B cell (primary cell): ENCODE data around the gene SUMO2. TPM values are rescaled to one million over a fixed set of nuclear protein-coding genes. Genes with fewer than 3 reads are reported as not detected.

ENCODE experiments used
- ATAC-seq: fragments of 200-7000 bp; cut with Tn5 transposase; one replicate; pipeline ENCODE4 v1.10.0; 2021; ENCODE audit warnings: low read depth, mild to moderate bottlenecking, moderate number of reproducible peaks, moderate library complexity
- CTCF ChIA-PET: fragments of 350-600 bp; sonication (Branson Sonifier 250); formaldehyde crosslinking; loops from one replicate; lab custom pipeline; 2021; ENCODE audit warnings: antibody characterized with exemption, inconsistent platforms; lab: Charles Lee
- POLR2A ChIA-PET: fragments of 350-600 bp; sonication (Branson Sonifier 250); formaldehyde crosslinking; loops from one replicate; lab custom pipeline; 2021; ENCODE audit warnings: antibody characterized with exemption; lab: Charles Lee
- DNase-seq: peaks from one replicate; pipeline ENCODE4 v3.0.0; 2013
- H2AFZ ChIP-seq: 2 replicates; pipeline ENCODE4 v1.6.1; 2012; ENCODE audit warnings: mild to moderate bottlenecking, low read depth, low read length; ENCODE audit not compliant: insufficient read depth, poor library complexity, severe bottlenecking
- H3K27ac ChIP-seq, 2 donors: 1 replicate in 1 of 2; 2 replicates in 1 of 2; pipeline ENCODE4 v1.5.1; 2012 to 2013; ENCODE audit warnings: low read length in 2 of 2, mild to moderate bottlenecking in 2 of 2, moderate library complexity in 1 of 2
- H3K27me3 ChIP-seq, 4 experiments: fragments of 200-600 bp in 1 of 4; sonication (generic) in 1 of 4; replicated peaks in 1 of 4; 1 replicate in 2 of 4; 2 replicates in 2 of 4; pipeline versions ENCODE4 v1.6.1 to v1.7.0; 2013 to 2016; ENCODE audit warnings: low read length in 3 of 4, mild to moderate bottlenecking in 2 of 4, mixed read lengths in 1 of 4, moderate library complexity in 1 of 4; ENCODE audit not compliant: insufficient read depth in 4 of 4, control insufficient read depth in 3 of 4; ENCODE audit errors: control extremely low read depth in 1 of 4
- H3K36me3 ChIP-seq, 2 experiments: replicated peaks in 1 of 2; 1 replicate in 1 of 2; 2 replicates in 1 of 2; pipeline versions ENCODE4 v1.6.1 to v1.7.1; 2013; ENCODE audit warnings: low read length in 1 of 2; ENCODE audit not compliant: insufficient read depth in 2 of 2, control insufficient read depth in 1 of 2; ENCODE audit errors: control extremely low read depth in 1 of 2, extremely low read depth in 1 of 2
- H3K4me1 ChIP-seq, 2 donors: fragments of 200-600 bp in 1 of 2; sonication (generic) in 1 of 2; 1 replicate in 1 of 2; 2 replicates in 1 of 2; pipeline versions ENCODE4 v1.5.1 to v1.6.1; 2013 to 2017; ENCODE audit warnings: low read length in 2 of 2; ENCODE audit not compliant: control insufficient read depth in 2 of 2, insufficient read depth in 2 of 2
- H3K4me2 ChIP-seq: replicated peaks from 2 replicates; pipeline ENCODE3; 2012; ENCODE audit warnings: mild to moderate bottlenecking, low read depth, low read length; ENCODE audit not compliant: poor library complexity, severe bottlenecking
- H3K4me3 ChIP-seq, 5 experiments: fragments of 200-600 bp in 1 of 5; sonication (generic) in 1 of 5; 1 replicate in 3 of 5; 2 replicates in 2 of 5; pipeline versions ENCODE4 v1.5.1 to v1.7.0; 2011 to 2016; ENCODE audit warnings: low read length in 4 of 5, mild to moderate bottlenecking in 4 of 5, low read depth in 2 of 5, control low read depth in 1 of 5, moderate library complexity in 1 of 5; ENCODE audit not compliant: insufficient read depth in 1 of 5; ENCODE audit errors: control extremely low read depth in 1 of 5, extremely low read depth in 1 of 5
- H3K79me2 ChIP-seq: fragments of 200-600 bp; sonication (generic); one replicate; pipeline ENCODE4 v1.6.0; 2016; ENCODE audit warnings: low read length; ENCODE audit not compliant: control insufficient read depth, insufficient read depth
- H3K9ac ChIP-seq: fragments of 200-600 bp; sonication (generic); 2 replicates; pipeline ENCODE4 v1.6.1; 2017; ENCODE audit warnings: mild to moderate bottlenecking, low read length, moderate library complexity
- H3K9me3 ChIP-seq, 3 donors: one replicate each; pipeline versions ENCODE4 v1.6.1 to v1.7.1; 2013; ENCODE audit warnings: low read length in 2 of 3; ENCODE audit not compliant: control insufficient read depth in 2 of 3, insufficient read depth in 1 of 3; ENCODE audit errors: control extremely low read depth in 1 of 3
- H4K20me1 ChIP-seq: 2 replicates; pipeline ENCODE4 v1.6.0; 2012; ENCODE audit warnings: mild to moderate bottlenecking, low read length; ENCODE audit not compliant: insufficient read depth, control insufficient read depth, poor library complexity, severe bottlenecking
- H3K27ac Mint-ChIP-seq: one replicate; pipeline ENCODE4 v1.8.0; 2021; ENCODE audit warnings: mixed read lengths
- H3K27me3 Mint-ChIP-seq: one replicate; pipeline ENCODE4 v1.8.0; 2021; ENCODE audit warnings: mixed read lengths
- H3K4me1 Mint-ChIP-seq: one replicate; pipeline ENCODE4 v1.8.0; 2021; ENCODE audit warnings: mixed read lengths
- H3K4me3 Mint-ChIP-seq: one replicate; pipeline ENCODE4 v1.8.0; 2021; ENCODE audit warnings: mixed read lengths
- H3K9me3 Mint-ChIP-seq: one replicate; pipeline ENCODE4 v1.8.0; 2022; ENCODE audit warnings: mixed read lengths; ENCODE audit not compliant: insufficient read depth
- CTCF ChIP-seq: fragments of 200-600 bp; IDR thresholded peaks from one replicate; pipeline ENCODE4 v1.8.0; 2022; ENCODE audit warnings: antibody characterized with exemption, mild to moderate bottlenecking
- EZH2 ChIP-seq: IDR thresholded peaks from 2 replicates; pipeline ENCODE4 v1.6.1; 2012; ENCODE audit warnings: borderline replicate concordance, low read depth, mild to moderate bottlenecking, moderate library complexity, low read length; ENCODE audit not compliant: insufficient read depth, poor library complexity, severe bottlenecking
- WGBS: methylation state at CpG from one replicate; pipeline ENCODE4 v1.1.5; 2013; ENCODE audit warnings: missing lambda C conversion rate; ENCODE audit not compliant: insufficient coverage; 5-methylcytosine and 5-hydroxymethylcytosine counted together
- intact Hi-C: fragments of 100-400 bp; cut with micrococcal nuclease; formaldehyde crosslinking; loops from one replicate; pipeline ENCODE4 v1.10.0; 2022
- polyA plus RNA-seq: library from polyadenylated mRNA; depleted of rRNA; stranded (reverse); fragments of >200 nt; gene quantifications from 2 replicates; pipeline ENCODE4 v1.2.3, GENCODE V29; 2012
- total RNA-seq, 2 donors: library from RNA; stranded (reverse); fragments of 120-200 nt in 1 of 2; gene quantifications; 1 replicate in 1 of 2; 2 replicates in 1 of 2; pipeline versions ENCODE4 v1.2.3 to v1.2.4, GENCODE V29; 2013 to 2022

SUMO2 gene
- total and polyA plus RNA-seq, 2 donors (not counting 1 experiment from before 2014, with no cell fraction given), result 35.1 to 229 TPM

DNA sequence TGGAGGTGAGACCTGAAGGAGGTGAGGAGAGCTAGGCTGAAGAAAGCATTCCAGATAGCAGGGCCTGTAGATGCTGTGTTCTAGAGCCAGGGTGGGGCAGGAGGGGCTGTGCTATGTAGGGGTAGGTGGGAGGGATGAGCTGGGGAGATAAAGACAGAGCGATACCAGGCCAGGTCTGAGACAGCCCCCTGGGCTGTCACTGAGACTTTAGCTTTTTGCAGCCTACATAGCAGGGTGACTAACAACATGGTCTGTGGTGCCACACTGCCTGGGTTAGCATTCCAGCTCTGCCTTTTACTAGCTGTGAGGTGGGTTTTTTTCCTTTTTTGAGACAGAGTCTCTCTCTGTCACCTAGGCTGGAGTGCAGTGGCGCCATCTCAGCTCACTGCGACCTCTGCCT lies 37.1 kb upstream of the SUMO2 start:
- intact Hi-C loops, result no loop called here
- Mint-ChIP-seq H3K9me3 (no peaks in the 10 kb centered on the region), H3K4me3 (no peak overlapping the region), H3K4me1 (no peaks in the 10 kb centered on the region), H3K27ac (no peak overlapping the region), H3K27me3 (no peaks in the 10 kb centered on the region)
- no peak for TF ChIP-seq EZH2
- TF ChIP-seq CTCF, result no peak
- no peak overlapping the region for H2AFZ ChIP-seq
- no peak overlapping the region for H3K9ac ChIP-seq
- H3K4me1 ChIP-seq, result no peaks in the 10 kb centered on the region
- 100% methylated on average over 1 of the region's 3 CpGs for WGBS
- H3K27me3 ChIP-seq, result no peaks in the 10 kb centered on the region
- CTCF ChIA-PET, result interaction anchor here (0.7 to 1.3 kb wide), 3 partner anchors 18 to 106 kb away, joined by 3 to 8 read pairs (median 3); no protein-coding TSS in a partner anchor
- H3K4me3 ChIP-seq, result no peak overlapping the region
- H3K36me3 ChIP-seq, result peaks cover 0 to 51% of the 10 kb centered on the region in 2 experiments
- H3K27ac ChIP-seq, result no peak overlapping the region
- H4K20me1 ChIP-seq, result no peaks in the 10 kb centered on the region
- POLR2A ChIA-PET, result interaction anchor here (0.5 kb wide), 1 partner anchor 10 kb away, joined by 3 read pairs; no protein-coding TSS in a partner anchor
- ATAC-seq (no peak), DNase-seq (no peak)
- no peaks in the 10 kb centered on the region for H3K9me3 ChIP-seq
- H3K4me2 ChIP-seq, result no peak overlapping the region
- peaks cover 9% of the 10 kb centered on the region for H3K79me2 ChIP-seq

DNA sequence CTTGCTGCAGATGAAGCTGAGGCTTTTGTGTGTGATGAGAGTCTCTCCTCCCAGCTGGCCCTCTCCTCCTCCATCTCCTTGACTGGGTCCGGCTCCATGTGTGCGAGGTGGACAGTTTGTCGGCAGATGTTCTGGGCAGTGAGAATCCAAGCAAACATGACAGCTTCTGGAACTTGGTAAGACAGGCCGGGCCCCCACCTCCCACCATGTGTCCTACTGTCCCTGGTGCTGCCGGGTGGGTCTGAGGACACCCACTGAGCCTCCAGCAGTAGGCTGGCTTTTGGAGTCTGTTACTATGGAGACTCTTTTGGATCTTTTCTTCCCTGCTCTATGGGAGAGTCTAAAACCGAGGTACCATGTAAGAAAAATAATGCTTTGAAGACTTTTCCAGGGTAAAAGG lies 35.4 kb upstream of the SUMO2 start:
- Mint-ChIP-seq H3K4me3 (no peak overlapping the region), H3K4me1 (no peaks in the 10 kb centered on the region), H3K27me3 (no peaks in the 10 kb centered on the region), H3K27ac (no peak overlapping the region), H3K9me3 (no peaks in the 10 kb centered on the region)
- no peak for TF ChIP-seq EZH2
- TF ChIP-seq CTCF, result no peak
- 100% methylated on average over 3 of the region's 6 CpGs for WGBS
- H3K9ac ChIP-seq, result no peak overlapping the region
- no peak for ATAC-seq
- no peak overlapping the region for H3K27ac ChIP-seq
- DNase-seq, result no peak
- intact Hi-C loops, result no loop called here
- no peaks in the 10 kb centered on the region for H4K20me1 ChIP-seq
- no peak overlapping the region for H2AFZ ChIP-seq
- H3K4me2 ChIP-seq, result no peak overlapping the region
- H3K4me1 ChIP-seq, result no peaks in the 10 kb centered on the region
- H3K36me3 ChIP-seq, result peaks cover 0 to 57% of the 10 kb centered on the region in 2 experiments
- H3K79me2 ChIP-seq, result peaks cover 9% of the 10 kb centered on the region
- no peaks in the 10 kb centered on the region for H3K27me3 ChIP-seq
- no peaks in the 10 kb centered on the region for H3K9me3 ChIP-seq
- CTCF ChIA-PET, result interaction anchor here (1.2 kb wide), 1 partner anchor 19 kb away, joined by 3 read pairs; no protein-coding TSS in a partner anchor
- POLR2A ChIA-PET, result no interaction called here
- H3K4me3 ChIP-seq, result no peak overlapping the region
